Measurements from ENCODE around the gene S100A3.
A peak's percentile ranks its signal among the peaks of the same experiment; 100 is the strongest.

S100A3 gene

DNA sequence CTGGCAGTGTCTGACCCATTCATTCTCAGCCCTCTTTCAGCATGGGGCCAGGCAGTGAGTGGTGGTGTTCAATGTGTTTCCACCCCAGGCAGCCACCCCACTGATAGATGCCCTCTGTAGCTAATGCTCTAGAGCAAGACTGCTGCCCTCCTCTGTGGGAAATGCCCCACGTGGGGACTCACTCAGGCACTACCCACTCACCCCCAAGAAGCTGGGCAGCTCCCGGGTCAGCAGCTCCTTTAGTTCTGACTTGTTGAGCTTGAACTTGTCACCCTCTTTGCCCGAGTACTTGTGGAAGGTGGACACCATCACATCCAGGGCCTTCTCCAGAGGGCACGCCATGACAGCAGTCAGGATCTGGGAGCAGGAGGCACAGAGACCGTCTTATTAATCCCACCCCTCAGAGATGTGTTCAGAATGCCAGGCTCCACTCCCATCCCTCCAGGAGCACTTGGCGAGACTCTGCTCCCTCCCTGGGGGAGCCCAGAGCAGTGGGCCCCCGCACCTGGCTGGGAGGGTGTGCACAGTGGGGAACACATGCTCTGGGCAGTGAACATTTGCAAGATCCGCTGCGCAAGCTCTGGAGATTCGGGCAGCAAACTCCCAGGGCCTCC lies 4.5 kb downstream of the S100A3 start:
- TF ChIP-seq, protein P1, sequence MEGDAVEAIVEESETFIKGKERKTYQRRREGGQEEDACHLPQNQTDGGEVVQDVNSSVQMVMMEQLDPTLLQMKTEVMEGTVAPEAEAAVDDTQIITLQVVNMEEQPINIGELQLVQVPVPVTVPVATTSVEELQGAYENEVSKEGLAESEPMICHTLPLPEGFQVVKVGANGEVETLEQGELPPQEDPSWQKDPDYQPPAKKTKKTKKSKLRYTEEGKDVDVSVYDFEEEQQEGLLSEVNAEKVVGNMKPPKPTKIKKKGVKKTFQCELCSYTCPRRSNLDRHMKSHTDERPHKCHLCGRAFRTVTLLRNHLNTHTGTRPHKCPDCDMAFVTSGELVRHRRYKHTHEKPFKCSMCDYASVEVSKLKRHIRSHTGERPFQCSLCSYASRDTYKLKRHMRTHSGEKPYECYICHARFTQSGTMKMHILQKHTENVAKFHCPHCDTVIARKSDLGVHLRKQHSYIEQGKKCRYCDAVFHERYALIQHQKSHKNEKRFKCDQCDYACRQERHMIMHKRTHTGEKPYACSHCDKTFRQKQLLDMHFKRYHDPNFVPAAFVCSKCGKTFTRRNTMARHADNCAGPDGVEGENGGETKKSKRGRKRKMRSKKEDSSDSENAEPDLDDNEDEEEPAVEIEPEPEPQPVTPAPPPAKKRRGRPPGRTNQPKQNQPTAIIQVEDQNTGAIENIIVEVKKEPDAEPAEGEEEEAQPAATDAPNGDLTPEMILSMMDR (conservative IDR thresholded peaks at IDR 0.05; ENCODE audit: control insufficient read depth, insufficient read depth, low read depth, low read length): no peak
- DNase-seq (ENCODE audit: low read depth): no peak
- peak overlapping the region; percentile 73 for H3K4me3 ChIP-seq (ENCODE audit: control insufficient read depth, low read depth, low read length)

GRCh38 chr1:153543736-153544135 lies 5.3 kb downstream of the S100A3 start:
- TF ChIP-seq, protein P1 (conservative IDR thresholded peaks at IDR 0.05; ENCODE audit: control insufficient read depth, insufficient read depth, low read depth, low read length): no peak
- no peak for DNase-seq (ENCODE audit: low read depth)
- peak overlapping the region; percentile 73 for H3K4me3 ChIP-seq (ENCODE audit: control insufficient read depth, low read depth, low read length)

DNA sequence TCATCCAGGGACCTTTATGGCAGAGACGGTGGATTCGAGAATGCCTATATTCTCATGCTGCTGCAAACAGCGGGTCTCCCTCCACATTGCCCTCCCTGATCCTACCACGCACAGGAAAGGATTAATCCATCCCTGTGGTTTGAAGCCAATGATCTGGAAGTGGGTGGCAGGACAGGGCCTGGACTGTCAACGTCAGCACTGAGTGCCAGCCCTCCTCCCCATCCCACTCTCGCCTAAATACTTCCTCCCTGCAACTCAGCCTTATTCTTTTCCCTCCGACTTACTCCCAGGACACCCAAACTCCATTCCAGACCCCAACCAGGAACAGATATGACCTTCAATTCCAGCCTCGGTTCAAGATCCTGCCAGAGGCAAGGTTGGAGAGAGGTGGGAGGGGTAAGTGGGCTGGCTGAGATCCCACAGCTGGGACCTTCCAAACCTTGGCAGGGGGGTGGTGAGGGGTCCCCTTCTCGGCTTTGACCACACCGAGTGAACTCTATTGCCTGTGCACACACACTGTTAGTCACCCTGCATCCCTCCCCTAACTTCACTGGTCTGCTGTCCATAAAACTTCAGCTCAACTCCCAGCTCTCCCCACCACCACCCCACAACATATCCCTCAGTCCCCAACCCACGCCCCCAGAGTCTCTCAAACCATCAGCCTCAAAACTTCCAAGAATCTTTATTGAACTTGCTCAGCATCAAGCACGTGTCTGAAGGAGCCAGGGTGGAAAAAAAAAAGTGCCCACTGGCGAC lies 5.9 kb downstream of the S100A3 start:
- peak overlapping the region; percentile 73 for H3K4me3 ChIP-seq (ENCODE audit: control insufficient read depth, low read depth, low read length)
- TF ChIP-seq, protein P1 (conservative IDR thresholded peaks at IDR 0.05; ENCODE audit: control insufficient read depth, insufficient read depth, low read depth, low read length): no peak
- DNase-seq (ENCODE audit: low read depth): peak; percentile 54

GRCh38 chr1:153541641-153542590 lies 7.1 kb downstream of the S100A3 start:
- no peak overlapping the region for H3K4me3 ChIP-seq (ENCODE audit: control insufficient read depth, low read depth, low read length)
- TF ChIP-seq, protein P1 (conservative IDR thresholded peaks at IDR 0.05; ENCODE audit: control insufficient read depth, insufficient read depth, low read depth, low read length): no peak
- no peak for DNase-seq (ENCODE audit: low read depth)

- TF ChIP-seq, protein P1 (conservative IDR thresholded peaks at IDR 0.05; ENCODE audit: control insufficient read depth, insufficient read depth, low read depth, low read length): no peak
- DNase-seq (ENCODE audit: low read depth): peak; percentile 76
- H3K4me3 ChIP-seq (ENCODE audit: control insufficient read depth, low read depth, low read length): no peak within 1 kb of the TSS
Measured at GRCh38 chr1:153540394-153541361, 8.4 kb downstream of the S100A3 start, which contains the start of gene S100A5. Gene S100A5, minus strand, starts transcription at chr1:153540934. Its CDS starts 743 bp downstream, at chr1:153540191.
